Erythroblast (primary cell): ENCODE measurements around the gene STPG1.

ENCODE experiments used
- GATA1 ChIP-seq: IDR thresholded peaks from 2 replicates; pipeline ENCODE4 v1.6.1; 2011; ENCODE audit warnings: low read depth, mild to moderate bottlenecking, control low read depth, low read length, moderate library complexity
- POLR2A ChIP-seq: IDR thresholded peaks from 2 replicates; pipeline ENCODE4 v1.6.1; 2011; ENCODE audit warnings: mild to moderate bottlenecking, low read length

DNA sequence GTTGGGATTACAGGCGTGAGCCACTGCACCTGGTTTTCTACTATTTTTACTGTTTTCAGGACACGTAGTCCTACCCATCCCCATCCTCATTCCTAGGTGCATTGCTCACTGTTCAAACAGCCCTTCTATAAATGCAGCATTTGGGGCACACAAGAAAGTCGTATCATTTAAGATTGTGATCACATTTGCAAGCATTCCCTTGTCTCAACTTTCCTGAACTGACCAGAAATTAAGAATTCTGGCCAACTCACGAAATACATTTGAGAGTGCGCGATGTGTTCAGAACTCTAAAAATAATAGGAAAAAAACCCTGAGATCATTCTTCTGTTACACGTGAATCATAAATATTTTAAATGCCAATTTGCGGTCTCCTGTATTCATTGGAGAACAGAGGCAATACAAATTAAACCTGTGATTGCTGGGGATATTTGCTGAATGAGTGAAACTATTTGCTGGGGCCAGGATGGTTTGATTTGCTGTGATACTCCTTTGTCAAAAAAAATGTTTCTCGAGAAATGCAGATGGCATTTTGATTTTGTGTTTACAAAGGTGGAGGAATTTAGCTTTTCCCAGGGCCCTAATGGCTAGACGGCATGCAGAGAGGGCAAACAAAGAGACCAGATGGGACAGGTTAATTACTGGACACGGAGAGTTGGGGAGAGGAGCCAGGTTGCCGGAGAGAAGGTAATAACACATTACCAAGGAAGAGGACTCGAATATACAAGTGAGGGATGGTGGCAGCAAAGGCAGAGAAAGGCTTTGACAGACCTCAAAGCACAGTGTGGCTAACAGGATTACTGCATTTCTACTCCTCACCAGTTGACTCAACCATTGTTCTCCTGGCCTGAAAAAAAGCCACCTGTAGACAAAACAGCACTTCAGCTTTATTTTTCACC lies 38.4 kb downstream of the STPG1 start:
- TF ChIP-seq POLR2A: no peak
- no peak for TF ChIP-seq GATA1
